GM18909 (cell line): ENCODE data around the gene MAP3K14.

ENCODE experiments used
- ATAC-seq: cut with Tn5 transposase; IDR thresholded peaks from one replicate; pipeline ENCODE4 v1.9.1; 2021; ENCODE audit warnings: mild to moderate bottlenecking; ENCODE audit not compliant: unreplicated experiment, poor library complexity

Gene MAP3K14

DNA sequence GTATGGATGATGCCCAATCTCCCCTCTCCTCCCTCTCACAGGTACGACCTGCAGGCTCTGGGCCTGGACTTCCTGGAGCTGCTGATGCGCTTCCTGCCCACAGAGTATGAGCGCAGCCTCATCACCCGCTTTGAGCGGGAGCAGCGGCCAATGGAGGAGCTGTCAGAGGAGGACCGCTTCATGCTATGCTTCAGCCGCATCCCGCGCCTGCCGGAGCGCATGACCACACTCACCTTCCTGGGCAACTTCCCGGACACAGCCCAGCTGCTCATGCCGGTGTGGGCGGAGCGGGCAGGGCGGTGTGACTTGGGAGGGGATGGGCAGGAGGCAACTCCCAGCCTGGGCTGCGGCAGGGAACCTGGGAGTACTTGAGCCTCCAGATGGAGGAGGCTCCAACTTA lies 73.1 kb downstream of the MAP3K14 start:
- no peak for ATAC-seq

DNA sequence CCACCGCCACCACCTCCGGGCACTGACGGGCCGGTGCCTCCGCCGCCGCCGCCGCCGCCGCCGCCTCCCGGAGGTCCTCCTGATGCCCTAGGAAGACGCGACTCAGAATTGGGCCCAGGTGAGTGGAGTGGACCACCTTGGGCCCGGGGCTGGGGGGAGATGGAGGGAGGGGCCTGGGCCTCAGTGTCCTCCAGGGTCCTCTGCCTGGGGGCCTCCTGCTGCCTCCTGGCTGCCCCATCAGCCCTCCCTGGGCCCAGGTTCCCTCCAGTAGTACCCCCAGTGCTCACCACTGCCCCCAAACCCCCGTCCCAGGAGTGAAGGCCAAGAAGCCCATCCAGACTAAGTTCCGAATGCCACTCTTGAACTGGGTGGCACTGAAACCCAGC lies 74.8 kb downstream of the MAP3K14 start:
- ATAC-seq, result no peak

DNA sequence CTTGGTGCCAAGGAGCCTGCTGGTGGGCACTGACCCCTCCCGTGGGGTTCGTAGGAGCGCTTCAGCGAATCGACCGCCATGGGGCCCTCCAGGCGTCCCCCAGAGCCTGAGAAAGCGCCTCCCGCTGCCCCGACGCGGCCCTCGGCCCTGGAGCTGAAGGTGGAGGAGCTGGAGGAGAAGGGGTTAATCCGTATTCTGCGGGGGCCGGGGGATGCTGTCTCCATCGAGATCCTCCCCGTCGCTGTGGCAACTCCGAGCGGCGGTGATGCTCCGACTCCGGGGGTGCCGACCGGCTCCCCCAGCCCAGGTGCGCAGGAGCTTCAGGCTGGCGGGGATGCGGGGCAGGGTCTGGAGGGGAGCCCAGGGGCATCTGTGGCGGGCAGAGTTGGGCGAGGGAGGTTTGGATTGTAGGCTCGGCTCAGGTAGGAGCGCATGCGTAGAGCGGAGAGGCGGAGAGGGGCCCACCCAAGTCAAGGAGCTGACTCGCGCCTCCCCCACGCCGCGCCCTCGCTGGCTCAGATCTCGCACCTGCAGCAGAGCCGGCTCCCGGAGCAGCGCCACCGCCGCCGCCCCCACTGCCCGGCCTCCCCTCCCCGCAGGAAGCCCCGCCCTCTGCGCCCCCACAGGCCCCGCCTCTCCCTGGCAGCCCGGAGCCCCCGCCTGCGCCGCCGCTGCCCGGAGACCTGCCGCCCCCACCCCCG lies 75.3 kb downstream of the MAP3K14 start:
- ATAC-seq, result no peak

GRCh38 chr17:45240905-45241327 lies 75.9 kb downstream of the MAP3K14 start:
- ATAC-seq, result no peak

GRCh38 chr17:45238155-45238774 lies 78.6 kb downstream of the MAP3K14 start:
- ATAC-seq, result no peak

DNA sequence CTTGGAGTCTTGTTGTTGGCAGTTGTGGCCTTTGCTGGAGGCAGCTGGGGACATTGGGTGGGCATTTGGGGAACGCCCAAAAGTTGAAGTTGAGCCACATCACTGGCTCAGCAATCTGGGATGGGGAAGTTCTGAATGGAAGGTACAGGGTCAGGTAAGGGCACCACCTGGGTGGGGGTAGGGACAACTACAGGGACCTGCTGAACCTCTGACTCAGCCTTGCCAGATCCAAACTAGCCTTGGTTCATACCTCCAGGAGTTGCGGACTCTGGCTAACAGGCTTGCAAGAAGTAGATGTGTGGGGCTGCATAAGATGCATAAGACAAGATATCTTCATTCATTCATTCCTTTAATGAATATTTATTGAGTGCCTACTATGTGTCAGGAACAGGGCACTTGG lies 79.1 kb downstream of the MAP3K14 start:
- ATAC-seq, result no peak

DNA sequence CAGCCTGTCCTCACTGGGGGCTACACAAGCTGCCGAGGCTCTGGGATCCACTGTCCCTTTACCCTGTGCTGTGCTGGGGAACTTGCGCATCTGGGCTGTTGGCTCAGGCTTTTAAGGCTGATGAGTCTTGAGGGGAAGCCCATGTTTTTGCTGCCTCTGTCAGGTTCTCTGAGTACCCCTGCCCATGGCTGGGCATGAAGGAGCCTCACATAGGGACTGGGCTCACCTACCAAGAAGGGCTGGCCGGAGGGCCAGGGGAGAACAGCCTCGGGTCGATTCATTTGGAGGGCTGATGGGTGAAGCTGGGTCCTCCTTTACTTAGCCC lies 80.6 kb downstream of the MAP3K14 start:
- ATAC-seq, result no peak

GRCh38 chr17:45235416-45236281 lies 81.2 kb downstream of the MAP3K14 start:
- no peak for ATAC-seq

DNA sequence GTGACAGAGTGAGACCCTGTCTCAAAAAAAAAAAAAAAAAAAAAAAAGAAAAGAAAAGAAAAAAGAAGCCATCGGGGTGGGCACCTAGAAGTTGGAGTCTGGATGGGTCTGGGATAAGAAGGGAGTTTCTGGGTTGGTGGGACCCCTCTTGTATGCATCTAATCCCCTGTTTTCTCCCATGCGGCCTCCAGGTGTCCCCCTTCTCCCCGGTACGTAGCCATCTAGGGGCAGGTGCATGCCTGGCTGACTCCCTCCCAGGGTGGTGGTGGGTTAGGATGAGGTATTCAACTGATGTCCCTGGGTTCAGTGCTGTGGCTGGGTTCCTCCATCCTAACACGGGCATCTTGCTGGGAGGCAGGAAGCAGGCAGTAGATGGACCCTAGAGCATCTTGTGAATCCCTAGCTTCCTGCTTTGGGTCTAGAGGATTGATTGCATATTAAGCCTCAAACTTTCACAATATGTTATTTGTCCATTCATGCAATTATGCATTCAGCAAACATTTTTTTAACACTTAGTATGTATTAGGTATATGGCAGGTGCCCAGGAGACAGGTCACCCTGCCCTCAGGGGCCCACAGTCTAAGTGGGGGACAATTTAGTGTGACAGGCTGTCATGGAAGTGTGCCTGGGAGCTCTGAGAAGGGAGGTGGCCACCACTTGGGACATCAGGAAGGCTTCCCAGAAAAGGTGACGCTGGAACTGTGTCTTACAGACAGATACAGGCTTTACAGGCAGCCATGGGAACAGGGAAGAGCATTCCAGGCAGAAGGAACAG lies 82.0 kb downstream of the MAP3K14 start:
- ATAC-seq, result no peak

- no peak for ATAC-seq
Measured at GRCh38 chr17:45233423-45233924, 83.3 kb downstream of the MAP3K14 start.

DNA sequence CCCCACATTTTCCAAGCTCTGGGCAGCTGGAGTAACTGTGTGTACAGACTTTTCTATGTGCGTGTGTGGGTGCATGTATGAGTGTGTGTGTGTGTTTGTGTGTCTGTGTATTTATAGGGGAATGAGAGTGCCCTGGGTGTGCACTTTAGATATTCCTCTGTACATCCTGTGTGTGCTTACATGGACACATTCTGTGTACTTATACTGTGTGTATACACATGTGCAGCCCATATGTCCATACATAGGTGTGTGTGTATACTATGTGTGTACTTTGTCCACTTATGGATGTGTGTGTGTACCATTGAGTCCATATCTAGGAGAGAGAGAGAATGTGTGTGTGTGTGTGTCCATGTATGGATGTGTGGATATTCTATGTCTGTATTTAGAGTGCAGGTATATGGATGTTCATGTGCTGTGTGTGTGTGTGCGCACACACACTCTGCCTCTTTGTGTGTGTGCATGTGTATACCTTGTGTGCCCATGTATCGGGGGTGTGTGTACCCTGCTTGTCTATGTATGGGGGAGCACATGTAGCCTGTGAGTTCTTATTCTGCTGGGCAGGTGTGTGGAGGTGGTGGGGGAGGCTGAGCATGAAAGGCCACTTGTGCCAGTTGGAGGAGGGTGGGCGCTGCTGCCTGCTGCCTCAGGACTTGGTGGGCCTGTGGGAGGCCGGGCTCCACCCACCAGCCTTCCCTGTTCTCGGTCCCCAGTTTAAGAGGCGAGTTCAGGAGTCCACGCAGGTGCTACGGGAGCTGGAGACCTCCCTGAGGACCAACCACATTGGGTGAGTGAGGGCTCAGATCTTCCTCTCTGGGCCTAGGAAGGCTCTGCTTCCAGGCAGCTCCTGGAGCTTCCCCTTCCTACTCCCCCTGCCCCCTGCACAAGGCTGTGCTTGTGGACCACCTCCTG lies 84.1 kb downstream of the MAP3K14 start:
- no peak for ATAC-seq

DNA sequence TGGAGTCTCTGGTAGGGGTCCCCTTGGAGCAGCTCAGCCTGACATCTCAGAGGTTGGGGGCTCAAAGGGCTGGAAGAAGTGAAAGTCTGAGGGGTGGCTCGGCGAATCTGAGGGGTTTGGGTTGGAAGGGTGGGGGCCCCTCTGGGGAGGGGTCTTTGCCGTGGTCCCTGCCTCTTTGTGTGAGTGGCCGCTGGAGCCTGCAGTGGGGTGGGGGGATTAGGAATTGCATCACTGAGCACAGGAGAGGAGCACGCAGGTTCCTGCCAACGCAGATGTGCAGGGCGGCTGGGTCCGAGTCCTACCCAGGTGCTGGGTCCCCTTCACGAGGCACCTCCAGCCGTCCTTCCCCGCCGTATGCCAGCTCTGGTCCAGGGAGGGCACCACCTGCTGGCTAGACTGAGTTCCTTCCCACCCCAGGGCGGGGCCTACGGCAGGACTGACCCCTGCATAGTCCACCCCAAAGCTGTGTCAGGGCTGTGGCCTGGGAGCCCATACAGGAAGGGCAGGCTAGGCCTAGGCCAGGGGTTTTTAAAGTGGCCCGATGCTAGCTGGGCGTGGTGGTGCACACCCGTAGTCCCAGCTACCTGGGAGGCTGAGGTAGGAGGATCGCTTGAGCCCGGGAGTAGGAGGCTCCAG lies 85.2 kb downstream of the MAP3K14 start:
- ATAC-seq, result no peak

DNA sequence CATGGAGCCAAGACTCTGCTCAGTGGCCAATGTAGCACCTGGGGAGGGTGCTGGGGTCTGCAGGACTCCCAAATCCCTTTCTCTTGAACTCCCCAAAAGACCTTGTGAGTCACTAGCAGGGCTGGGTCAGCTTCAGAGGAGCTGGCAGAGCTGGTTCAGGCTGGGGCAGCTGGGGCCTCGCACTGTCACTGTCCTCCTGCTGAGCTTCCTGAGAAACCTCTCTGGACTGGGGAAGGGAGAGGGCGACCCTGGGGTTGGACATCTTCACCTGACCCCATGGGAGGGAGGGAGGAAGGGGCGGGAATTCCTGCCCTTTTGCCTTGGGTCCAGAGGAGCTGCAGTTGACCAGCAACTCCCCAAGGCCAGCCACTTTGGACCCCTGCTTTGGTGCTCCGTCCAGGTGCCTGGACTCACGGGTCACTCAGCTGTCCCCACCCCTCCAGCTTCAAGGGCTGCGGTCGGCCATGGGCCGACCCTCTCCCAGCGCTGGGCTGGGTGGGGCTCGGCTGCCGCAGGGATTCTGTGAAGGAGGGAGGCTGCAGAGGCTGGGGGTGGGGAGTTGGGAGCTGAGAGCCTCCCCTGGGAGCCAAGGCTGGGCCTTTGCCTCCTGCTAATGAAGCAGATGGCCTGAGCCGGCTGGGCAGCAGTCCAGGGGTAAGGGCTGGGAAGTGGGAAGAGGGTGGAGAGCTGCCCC lies 85.9 kb downstream of the MAP3K14 start:
- no peak for ATAC-seq

DNA sequence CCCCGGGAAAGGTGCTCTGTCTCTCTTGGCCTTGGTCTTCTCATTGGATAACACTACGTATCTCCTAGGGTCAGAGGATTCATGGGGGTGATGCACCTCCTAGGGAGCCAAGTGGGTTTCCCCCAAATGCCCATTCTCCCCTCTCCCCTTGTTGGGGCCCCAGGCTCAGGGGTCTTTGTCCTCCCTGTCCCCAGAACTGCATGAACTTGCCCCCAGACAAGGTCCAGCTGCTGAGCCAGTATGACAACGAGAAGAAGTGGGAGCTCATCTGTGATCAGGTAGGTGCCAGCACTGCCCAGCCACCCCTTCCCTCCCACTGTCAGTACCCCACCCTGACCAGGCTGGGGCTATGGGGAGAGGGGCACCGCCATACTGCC lies 86.4 kb downstream of the MAP3K14 start:
- no peak for ATAC-seq

DNA sequence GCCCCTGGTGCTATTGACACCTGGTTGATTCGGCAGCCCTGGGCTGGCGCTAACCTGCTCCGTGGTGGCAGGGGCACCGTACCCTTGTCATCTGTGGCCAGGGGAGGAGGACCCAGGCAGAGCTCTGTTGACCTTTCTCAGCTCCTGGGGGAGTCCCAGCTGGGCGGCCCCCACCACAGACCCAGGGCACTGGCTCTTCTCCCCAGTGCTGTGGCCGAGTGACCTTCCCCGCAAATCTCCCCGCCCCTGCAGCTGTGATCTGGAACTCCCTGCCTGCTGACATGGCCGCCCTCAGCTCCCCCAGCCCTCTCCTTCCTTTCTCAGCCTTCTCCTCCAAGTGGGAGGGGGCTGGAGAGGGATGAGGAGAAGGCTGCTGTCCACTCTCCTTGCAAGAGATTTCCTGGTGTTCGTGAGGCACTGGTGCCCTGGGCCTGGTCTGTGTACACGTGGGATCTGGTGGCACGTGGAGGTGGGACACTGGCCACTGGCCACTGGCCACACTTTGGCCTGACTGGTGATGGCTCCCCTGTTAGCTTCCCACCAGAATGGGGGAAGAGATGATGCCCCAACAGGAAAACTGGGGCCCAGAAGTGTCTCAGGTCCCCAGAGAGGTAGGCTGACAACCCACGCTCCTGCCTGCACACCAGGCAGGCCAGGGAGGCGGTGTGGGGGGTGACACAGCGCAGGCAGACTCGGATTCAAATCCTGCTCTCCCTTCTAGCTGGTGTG lies 87.0 kb downstream of the MAP3K14 start:
- ATAC-seq, result no peak

- ATAC-seq, result peak; percentile 37
Measured at GRCh38 chr17:45228763-45229539, 87.9 kb downstream of the MAP3K14 start.
